HuH-7.5 (cell line): ENCODE measurements around the gene MTMR3.

Experiments
- DNase-seq: peaks from one replicate; pipeline ENCODE4 v3.0.0; 2011; ENCODE audit warnings: low spot score

The MTMR3 gene

DNA sequence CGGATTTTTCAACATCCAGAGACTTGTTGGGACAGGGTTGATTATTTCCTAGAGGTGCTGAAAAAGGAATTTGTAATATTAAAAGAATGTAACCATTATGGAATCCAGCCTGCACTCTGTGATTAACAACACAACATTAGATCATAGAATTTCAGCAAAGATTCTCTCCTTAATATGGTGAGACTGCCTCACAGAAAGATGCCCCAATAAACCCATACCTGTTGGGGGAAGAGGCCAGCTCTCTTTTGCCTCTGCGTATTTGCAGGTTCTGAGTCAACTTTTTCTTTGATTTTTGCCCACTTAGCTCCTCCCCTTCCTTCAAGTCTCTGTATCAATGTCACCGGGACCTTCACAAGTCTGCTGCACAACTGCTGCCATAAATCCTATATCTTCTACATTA, 12.4 kb upstream of the MTMR3 start:
- DNase-seq: no peak

DNA sequence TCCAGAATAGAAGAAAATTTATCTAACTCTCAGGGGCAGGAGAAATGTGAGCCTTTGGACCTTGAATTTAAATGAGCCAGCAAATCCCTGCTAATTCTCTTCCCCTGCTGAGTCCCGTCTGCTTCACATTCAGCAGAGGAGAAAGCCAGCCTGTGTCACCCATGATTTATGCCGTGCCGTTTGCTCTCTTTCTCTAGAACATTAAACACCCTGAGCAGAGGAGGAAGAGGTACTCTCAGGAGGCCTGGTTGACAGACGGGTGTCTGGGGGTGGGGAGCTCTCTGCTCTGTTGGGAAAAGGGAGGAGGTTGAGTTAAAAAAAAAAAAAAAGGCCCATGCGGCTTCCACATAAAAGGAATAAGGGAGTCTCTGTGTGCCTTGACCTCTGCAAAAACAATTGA, 11.3 kb upstream of the MTMR3 start:
- DNase-seq: no peak

DNA sequence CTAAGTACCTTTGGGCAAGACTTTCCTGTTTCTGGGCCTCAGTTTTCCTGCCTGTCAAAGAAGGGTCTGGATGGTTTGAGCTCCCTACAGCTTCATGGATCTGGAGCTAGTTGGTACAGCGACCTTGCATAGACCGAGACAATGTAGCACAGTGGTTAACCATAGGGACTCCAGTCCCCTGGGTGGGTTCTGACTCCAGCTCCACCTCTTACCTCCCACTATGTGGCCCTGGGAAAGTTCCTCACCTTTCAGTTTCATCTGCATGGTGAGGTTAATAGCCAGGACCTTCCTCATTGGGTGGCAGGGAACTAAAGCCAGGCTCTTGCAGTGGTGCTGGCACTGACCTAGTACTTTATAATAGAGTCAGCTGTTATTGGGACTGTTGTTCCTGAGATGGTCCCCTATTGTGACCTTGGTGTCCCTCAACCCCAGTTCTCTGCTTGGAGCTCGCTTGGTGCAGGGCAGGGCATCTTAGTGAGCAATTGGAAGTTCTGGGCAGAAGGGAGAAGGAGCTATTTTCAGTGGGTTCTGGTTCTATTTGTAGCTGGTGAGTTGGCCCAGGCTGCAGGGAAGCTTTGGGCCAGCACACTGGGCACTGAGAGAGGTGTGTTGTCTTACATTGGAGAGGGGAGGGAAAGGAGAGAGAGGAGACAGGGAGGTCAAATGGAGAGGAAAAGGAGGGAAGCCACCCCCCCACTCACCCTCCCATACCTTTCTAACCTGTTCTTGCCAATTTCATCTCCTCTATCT, 10.7 kb upstream of the MTMR3 start:
- DNase-seq: no peak

DNA sequence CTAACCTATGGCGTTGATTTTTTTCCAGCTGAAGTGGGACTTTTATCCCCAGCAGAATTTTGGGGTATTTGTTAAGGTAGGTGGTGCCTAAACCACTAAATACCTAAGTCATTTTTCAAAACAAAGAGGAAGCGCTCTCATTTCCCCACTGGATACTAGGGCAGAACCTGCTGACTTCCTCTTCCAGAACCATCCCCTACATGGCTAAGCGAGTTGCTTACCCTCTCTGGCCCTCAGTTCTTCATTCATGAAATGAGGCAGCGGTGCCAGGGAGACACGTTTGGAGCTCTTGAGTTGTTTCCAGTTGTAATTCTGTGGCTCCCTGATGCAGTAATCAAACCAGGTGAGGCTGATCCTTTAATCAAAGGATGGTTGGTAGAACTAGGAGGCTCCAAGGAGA, 10.0 kb upstream of the MTMR3 start:
- DNase-seq: no peak

DNA sequence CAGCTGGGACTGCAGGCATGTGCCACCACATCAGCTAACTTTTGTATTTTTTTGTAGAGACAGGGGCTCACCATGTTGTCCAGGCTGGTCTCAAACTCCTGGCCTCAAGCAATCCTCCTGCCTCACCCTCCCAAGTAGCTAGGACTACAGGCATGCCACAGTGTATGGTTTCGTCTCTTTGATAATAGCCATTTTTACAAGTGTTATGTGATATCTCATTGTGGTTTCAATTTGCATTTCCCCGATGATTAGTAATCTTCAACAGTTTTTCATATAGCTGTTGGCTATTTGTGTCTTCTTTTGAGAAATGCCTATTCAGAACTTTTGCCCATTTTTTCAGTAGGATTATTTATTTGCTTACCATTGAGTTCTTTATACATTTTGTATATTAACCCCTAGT, 9.0 kb upstream of the MTMR3 start:
- DNase-seq: no peak

DNA sequence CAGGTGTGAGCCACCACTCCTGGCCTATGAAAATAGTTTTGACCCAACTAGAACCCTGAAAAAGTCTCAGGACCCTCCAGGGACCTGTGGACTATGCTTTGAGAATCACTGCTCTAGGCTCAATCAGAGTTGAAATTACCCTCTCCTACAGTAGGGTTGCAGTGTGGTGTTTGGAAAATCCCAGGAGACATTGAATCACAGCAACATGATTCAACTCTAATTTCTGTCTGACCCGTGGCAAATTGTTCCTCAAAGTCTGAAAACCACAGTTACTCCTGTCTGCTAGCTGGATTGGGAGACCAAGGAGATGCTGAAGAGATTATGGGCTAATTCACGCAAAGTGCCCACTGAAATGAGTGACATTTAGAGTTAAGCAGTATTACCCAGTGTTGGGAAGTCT, 5.4 kb upstream of the MTMR3 start:
- DNase-seq: no peak

DNA sequence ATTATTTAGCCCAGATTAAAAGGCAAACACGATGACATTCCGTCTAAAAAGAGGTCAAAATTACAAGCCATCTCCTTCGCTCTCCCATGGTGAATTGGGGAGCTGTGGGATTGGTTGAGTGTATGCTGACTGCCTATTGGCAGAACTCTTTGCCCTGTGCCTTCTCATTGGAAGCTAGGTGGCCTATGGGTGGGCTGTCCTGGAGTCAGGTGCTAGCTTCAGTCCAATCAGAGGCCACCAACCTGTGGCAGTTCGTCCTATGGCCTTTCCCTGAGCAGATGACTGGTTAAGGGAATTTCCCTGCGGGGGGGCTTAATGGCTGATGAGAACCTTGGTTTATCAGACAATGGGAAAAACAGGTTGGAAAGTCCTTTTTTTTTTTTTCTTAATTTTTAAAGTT, 3.2 kb upstream of the MTMR3 start:
- DNase-seq: no peak

DNA sequence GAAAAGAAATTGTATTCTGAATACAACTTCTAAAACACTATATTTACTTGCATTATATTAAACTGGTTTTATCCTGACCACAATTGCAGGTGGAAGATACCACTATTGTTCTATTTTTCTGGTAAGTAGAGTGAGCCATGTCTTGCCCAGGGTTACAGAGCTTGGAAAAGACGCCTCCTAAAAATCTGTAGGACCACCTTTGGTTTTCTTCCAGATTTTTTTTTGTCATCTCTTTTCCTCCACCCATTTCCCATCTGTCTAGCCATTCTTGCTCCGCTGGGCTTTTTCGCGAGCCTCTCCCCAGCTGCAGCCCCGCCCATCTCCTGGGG, 294 bp upstream of the MTMR3 start:
- no peak for DNase-seq

DNA sequence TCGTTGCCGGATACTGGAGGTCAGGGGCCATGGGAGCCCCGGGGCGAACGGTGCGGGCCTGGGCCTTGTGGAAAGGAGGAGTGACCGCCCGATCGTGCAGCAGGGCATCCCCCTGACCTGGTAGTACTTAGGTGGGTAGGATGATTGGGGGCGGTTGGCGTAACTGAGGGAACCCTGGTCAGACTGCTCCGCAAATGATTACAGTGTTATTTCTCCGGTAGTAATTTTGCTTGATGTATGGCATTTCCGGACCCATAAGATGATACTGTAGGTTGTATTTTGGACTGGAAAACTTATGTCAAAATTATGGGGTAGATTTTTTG, 762 bp downstream of the MTMR3 start:
- peak; percentile 11 for DNase-seq

DNA sequence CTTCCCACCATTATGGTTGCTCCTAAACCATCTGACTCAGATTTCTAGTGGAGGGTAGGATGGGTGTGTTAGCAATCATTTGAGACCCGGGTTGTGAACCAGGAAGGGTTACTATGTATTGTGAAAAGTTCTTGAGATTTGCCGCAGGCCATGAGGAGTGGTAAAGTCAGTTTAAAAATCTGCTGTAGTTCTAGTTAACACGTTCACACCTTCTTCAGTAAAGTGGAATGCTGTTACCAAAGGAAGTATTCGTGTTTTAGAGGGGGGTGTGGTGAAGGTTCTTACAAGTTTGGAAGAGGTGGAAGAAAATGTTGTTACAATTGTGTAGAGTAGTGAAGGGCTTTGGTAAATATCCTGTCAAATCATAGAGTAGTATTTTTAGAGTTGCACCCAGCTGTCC, 2.6 kb downstream of the MTMR3 start:
- DNase-seq: no peak

DNA sequence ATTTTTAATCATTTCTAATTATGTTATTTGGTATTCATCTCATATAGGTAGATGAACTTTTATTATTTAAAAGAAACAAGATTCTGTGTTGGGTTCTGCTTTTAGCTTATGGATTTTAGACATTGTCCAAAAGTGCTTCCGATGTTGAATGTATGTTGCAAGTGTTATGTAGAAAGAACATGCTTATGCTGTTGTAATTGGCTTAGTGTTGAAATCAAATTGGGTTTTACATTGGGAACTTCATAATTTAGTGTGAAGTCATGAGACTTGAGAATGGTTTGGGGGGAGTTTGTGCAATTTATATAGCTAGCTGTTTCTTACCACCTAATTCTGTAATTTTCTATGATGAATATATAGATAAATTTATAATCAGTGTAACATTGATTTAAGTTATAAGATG, 3.6 kb downstream of the MTMR3 start:
- DNase-seq: no peak

DNA sequence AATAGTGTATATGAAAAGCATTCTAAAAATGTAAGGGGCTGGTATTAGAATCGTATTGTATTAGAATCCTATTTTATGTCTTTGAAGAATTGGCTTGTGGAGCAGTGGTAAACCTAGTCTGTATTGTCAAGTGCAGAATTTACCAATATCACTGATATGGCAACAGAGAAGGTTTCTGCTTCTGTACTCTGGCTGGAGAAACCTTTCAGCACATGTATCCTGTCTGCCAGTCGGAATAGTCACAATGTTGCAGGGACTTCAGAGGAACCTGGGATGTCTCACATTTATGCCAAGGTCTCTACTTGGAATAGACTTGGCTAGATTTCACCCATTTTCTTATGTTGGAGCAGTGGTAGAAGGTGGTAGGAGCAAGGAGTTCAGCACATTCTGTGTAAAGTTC, 4.4 kb downstream of the MTMR3 start:
- no peak for DNase-seq

DNA sequence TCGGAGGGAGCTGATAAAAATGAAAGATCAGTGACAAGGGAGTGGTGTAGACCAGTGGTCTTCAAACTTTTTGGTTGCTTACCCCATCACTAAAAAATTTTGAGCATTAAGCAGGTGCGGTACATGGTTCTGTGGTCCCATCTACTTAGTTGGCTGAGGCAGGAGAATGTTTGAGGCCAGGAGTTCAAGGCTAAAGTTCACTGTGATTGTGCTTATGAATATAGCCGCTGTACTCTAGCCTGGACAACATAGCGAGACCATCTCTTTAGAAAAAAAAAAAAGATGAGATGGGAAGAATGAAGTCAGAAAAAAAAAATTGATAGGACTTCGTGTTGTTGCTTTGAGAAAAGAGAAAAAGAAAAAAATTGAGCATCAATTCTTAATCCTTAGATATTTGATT, 7.8 kb downstream of the MTMR3 start:
- DNase-seq: no peak

DNA sequence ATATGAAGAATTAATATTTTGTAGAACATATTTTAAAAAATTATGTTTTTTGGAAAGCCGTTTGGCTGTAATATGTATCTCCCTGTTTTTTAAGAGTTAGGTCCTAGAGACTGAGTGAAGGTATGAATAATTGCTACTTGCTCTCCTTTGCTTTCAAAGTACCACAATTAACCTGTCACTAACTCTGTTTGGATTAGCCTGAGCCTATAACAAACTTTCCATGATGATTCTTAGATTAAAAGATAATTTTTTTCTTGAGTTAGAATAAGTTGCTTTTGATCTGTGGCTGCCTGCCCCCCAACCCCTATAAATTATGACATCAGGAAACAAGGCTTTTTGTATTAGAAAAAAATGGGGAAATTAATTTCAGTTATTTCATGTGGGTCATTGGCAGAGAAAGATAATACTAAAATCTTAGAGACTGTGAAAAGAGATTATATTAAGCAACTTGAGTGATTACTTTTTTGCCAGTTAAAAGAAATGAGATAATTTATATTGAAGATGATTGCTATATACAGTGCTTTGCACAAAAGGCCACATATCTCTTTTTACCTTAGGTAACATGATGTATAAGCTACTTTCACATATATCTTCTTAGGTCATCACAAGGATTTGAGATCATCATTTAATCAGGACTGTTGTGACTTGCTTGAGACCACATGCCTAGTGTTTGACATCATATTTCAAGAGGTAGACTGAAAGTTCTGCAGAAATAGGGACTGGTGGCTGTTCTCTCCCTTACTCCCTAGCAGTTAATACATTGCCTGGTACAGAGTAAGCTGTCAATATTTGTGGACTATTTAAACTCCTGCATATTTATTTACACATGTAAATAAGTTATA, 9.6 kb downstream of the MTMR3 start:
- DNase-seq: no peak

DNA sequence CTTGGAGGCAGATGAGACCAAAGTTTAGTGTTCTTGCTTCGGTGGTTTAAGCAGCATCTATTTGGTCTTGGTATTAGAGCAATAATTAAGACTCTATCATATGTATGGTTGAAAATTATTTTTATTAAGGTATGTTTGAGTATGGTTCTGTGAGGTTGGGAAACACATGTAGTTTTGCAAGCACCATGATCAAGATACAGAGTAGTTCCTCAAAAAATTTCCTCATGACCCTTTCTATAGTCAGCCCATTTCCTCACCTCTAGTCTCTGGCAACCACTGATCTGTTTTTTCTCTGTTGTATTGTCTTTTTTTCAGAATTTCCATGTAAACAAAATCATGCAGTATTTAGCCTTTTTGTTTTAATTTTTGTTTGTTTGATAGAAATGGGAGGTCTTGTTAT, 18.4 kb downstream of the MTMR3 start:
- DNase-seq: no peak

DNA sequence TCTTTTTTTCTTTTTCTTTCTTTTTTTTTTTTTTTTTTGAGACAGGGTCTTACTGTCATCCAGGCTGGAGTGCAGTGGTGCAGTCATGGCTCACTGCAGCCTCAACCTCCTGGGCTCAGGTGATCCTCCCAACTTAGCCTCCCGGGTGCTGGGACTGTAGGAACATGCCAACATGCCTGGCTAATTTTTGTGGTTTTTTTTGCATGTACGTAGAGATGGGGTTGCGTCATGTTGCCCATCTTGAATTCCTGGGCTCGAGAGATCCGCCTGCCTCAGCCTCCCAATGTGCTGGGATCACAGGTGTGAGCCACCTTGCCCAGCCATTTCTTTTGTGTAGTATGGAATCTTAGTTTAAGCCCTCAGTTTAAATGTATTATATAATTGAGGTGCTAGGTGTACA, 20.4 kb downstream of the MTMR3 start:
- DNase-seq: no peak

DNA sequence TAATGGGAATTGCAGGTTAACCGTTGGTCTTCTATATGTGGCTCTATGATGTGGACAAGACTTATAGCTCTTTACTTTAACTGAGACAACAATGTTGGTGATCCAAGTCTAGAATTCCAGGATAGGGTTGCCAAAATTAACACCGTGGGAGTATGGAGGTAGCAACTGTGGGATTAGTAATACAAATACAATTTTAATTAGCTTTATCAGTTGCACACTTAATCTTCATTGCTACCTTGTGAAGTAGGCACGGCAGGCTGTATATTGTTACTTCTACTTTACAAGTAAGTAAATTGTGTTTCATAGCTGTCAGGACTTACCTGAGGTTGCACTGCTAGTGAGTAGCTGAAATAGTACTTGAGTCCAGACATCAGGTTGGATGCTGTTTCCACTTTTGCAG, 21.0 kb downstream of the MTMR3 start:
- no peak for DNase-seq

DNA sequence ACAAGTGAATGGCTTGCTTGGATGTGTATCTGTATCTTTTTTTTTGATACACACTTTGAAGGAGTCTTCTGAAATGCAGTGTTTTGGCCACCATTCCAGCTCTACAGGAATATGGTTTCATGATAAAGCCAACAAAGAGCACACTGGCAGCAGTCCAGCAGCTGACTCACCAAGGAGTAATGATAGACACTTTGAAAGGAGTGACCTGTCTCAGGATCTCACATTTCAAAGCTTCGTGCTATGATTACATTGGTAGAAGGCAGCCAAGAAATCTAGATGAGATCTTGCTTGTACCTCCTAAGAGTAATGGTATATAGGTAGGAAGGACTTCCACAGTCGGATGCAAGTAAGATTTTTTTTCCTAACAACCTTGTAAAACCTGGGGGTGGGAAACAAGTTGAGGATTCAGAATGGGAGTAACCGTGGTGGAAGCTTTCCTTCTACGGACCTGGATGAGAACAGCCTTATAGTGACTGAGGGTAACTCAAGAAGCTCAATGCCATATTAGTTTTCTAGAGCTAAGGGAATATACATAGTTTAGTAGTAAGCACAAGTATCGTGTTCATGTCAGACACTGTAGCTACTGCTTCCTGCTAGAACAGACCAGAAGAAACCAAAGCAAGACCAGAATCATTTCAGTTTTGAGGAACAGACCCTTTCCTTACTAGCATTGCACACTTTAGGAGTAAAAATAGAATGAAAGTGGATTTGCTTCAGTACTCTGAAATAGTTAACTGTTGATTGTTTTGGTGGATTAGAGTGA, 25.0 kb downstream of the MTMR3 start:
- peak; percentile 29 for DNase-seq

DNA sequence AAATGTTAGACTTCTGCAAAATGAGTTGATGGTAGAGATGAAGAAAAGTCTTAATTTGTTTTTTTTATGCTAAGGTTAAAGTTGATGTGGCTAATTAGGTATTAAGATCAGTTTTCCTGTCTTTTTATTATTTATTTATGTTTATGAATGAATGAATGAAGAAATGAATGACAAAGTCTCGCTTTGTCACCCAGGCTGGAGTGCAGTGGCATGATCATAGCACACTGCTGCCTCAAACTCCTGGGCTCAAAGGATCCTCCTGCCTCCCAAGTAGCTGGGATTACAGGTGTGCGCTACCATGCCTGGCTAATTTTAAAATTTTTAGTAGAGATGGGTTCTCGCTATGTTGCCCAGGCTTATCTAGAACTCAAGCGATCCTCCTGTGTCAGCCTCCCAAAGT, 29.2 kb downstream of the MTMR3 start:
- no peak for DNase-seq

DNA sequence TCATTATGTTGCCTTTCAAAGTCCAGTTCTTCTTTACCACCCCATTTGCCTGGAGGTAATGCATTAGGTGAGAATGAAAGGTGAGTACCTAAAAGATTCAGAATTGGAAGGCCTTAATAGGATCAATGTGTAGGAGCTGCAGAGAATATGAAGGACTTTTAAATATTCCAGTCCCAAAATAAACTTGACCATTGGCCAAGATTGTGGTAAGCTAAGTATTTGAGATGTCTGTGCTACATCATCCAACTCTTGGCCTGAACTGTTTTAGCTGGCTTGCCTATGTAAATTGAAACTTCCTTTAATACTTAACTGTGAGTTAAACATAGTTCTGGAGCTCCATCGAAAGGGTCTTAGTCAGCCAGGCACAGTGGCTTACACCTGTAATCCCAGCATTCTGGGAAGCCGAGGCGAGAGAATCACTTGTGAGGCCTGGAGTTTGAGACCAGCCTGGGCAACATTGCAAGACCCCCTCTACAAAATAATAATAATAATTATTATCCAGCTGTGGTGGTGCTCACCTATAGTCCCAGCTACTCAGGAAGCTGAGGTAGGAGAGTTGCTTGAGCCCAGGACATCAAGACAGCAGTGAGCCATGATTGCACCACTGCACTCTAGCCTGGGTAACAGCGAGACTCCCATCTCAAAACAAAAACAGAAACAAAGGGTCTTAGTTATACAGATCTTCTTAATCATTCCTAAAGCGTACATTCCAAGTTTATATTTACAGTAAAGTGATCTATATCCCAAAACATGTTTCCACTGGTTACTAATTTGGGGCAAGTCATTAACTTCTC, 29.8 kb downstream of the MTMR3 start:
- no peak for DNase-seq

DNA sequence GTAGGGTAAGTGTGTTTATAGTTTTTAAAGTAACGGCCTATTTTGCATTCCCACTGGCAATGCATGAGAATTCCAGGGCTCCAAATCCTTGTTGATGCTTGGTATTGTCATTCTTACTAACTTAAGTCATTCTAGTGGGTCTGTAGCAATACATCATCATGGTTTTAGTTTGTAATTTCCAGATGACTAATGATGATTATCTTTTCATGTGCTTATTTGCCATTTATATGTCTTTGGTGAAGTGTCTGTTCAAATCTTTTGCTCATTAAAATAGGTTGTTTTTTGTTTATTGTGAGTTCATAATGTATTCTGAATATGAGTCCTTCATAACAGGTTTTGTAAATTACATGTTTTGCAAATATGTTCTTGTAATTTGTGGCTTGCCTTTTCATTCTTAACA, 31.2 kb downstream of the MTMR3 start:
- no peak for DNase-seq

DNA sequence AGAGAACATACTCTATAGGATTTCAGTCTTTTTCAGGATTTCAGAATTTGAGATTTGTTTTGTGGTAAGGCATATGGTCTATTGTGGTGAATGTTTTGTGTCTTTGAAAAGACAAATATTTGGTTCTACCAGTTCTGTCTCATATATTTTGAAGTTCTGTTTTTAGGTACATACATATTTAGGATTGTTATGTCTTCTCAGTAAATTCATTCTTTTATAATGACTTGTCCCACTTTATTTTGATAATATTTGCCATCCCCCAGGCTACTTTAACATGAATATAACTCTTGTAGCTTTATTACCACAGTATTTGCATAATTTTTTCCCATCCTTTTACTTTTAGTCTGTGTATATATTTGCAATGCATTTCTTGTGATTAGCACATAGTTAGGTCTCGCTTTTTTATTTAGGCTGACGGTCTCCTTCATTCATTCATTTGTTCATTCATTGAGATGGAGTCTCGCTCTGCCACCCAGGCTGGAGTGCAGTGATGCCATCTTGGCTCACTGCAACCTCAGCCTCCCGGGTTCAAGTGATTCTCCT, 32.1 kb downstream of the MTMR3 start:
- no peak for DNase-seq
